GM21529 (cell line): Measurements from ENCODE around the gene MMS19.
"Not testable (repeated sequence)": the region's sequence is repeated elsewhere in the genome, so short reads cannot be mapped to it uniquely, and the experiment has no call there.

Source experiments
- ATAC-seq: cut with Tn5 transposase; IDR thresholded peaks from one replicate; pipeline ENCODE4 v1.9.1; 2021; ENCODE audit not compliant: unreplicated experiment

Gene MMS19

DNA sequence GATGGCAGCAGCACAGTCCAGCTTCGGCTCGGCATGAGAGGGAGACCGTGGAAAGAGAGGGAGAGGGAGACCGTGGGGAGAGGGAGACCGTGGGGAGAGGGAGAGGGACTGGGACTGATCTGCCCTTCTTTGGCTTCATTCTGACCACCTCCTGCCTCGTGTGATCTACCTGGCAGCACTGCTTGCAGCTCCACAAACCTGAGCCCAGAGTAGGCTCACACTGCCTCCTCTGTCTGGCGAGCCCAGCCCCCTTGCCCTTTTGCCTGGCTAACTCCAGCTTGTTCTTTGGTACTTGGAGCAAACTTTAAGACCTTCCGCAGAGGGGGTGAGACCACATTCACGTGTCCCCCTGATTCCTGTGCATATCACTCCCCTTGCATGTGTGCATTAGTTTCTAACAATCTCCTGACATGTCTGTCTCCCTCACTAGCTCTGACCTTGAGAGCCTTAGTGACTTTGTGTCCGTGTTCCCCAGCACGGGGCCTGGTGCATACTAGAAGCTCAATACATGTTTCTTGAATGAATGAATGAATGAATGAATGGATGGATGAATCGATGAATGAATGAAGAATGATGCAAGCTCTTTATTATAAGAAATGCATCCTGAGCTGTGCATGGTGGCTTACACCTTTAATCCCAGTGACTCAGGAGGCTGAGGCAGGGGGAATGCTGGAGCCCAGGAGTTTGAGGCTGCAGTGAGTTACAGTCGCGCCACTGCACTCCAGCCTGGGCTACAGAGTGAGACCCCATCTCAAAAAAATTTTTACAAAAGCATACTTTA, 31.7 kb upstream of the MMS19 start:
- no peak for ATAC-seq

DNA sequence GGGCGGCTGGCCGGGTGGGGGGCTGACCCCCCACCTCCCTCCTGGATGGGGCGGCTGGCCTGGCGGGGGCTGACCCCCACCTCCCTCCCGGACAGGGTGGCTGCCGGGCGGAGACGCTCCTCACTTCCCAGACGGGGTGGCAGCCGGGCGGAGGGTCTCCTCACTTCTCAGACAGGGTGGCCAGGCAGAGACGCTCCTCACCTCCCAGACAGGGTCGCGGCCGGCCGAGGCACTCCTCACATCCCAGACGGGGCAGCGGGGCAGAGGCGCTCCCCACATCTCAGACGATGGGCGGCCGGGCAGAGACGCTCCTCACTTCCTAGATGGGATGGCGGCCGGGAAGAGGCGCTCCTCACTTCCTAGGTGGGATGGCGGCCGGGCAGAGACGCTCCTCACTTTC, 30.7 kb upstream of the MMS19 start:
- not testable (repeated sequence) for ATAC-seq

DNA sequence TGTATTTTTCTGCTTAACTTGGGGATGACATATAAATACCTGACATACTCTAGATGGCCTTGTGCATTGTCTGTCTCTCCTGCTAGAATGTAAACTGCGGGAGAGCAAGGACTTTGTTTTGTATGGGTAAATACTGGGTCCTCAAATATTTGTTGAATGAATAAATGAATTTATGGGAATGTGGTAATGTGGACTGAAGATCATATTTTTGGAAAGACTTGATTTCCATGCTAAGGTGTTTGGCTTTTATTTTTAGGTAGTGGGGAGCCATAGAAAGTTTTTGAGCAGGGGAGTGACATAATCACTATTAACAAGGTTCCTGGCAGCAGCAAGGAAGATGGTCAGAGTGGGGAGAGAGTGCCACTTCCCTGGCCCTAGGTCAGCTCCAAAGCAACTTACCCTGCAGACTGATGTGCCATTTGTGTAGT, 27.5 kb upstream of the MMS19 start:
- ATAC-seq, result no peak

DNA sequence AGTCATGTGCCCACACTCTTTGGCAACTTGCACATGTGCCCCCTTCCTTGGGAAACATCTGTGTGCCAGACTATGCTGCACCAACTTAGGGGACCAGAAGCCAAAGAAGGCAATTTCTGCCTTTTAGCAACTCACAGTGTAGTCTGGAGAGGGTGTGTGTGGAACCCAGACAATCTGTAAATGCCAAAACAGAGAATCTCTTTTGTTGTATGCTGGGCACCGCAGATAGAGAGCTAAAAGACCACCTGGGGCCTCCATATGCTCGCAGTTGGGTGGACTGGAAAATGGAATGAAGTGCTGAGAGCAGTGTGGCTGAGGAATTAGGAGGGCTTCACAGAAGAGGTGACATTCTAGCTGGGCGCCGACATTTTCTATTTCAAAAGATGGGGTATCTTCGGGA, 26.9 kb upstream of the MMS19 start:
- no peak for ATAC-seq

DNA sequence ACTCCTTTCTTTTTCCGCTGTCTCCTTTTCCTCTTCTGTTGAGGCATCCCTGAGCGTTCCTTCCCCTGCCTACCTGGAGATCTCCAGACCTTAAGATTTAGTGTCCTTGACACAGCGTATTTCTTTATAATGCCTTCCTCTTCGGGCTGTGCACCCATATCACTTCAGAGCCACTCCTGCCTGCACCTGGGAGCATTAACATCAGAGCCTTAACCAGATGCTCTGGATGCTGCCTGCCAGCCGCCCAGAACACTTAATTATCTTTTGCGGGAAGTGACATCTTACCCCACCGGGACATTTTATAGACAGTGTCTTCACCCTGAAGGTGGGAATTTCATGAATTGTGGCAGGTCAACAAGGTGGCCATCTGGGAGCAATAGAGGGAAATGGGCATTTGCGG, 24.7 kb upstream of the MMS19 start:
- no peak for ATAC-seq

DNA sequence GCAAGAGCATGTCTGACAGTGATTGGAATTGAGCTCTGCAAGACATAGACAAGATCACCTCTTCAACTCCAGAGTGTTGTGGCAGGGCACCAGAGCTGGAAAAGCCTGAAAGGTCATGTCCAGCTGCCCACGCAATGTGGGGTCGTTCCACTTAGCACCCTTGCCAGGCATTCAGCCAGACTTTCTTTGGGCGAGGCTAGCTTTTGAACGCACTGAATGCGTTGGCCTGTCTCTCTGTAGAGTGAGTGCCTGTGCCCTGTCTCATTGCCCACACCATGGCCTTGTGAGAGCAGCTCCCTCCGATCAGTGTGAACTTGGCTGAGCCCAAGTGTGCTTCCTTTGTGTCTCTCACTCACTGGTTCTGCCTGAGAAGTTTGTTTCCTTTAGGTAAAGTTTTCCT, 23.8 kb upstream of the MMS19 start:
- no peak for ATAC-seq

DNA sequence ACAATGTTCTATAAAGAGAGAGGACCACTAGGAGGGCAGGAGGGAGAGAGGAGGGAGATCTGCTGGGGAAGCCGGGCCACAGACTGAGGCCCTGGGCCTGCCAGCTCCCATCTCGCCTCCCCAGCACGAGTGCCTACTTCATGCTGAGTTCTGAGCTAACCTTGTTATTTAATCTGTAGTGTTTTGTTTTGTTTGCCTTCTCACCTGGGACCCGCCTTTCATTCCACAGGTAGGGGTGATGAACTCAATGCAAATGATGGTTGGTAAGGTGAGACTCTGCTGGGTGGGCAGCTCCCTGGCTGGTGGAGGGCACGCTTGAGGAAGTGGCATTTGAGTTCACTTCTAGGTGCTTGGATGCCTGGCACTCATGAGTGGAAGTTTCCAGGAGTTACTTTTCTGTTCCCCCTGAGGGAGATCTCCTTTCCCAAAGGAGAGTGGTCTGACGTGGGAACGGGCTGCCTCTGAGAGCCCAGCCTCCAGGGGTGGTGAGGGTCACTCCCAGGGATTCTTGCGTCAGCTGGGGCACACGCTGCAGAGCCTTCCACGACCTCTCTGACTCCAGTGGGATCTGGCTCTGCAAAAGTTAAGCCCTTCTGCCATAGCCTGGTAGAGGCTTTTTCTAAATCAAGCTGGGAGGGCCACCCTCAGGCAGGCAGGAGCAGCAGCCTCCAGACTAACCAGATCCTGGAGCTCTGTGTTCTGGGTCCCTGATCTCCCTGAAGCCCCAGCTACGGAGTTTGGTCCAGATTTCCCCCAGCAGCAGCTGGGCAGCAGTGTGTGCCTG, 22.9 kb upstream of the MMS19 start:
- ATAC-seq, result no peak

DNA sequence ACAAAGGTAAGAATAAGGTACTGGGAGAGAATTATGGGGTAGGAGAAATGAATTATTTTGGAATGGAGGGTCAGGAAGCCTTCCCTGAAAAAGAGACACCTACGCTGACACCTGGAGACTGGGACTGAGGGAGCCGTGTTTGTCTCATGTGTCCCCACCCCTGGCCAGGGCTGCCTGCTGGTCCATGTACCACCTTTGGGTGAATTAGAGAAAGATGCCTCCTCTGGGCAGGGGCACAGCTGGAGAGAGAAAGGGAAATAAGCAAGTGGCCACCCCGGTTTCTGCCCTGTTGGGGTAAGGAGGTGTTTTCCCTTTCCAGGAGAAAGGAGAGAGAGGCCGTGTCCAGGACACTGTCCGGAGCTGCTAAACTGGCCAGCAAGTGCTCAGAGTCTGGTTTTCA, 22.3 kb upstream of the MMS19 start:
- ATAC-seq, result no peak

DNA sequence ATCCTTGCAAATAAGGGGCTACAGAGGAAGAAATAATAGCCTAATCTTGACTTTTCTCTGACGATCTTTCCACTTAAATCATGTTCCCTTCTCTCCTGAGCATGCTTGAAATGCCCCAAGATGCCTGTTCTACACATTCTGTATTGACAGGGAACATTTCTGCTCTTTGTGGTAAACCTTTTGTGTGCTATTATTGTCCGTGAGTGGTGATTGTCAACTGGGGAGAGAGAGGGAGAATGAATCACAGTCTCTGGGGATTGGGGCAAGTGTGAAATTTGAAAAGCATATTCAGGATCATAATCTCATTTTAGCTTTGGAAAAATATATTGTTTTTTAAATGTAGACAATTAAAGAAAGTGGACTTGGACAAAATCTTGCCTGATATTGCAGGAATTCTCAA, 21.1 kb upstream of the MMS19 start:
- no peak for ATAC-seq

DNA sequence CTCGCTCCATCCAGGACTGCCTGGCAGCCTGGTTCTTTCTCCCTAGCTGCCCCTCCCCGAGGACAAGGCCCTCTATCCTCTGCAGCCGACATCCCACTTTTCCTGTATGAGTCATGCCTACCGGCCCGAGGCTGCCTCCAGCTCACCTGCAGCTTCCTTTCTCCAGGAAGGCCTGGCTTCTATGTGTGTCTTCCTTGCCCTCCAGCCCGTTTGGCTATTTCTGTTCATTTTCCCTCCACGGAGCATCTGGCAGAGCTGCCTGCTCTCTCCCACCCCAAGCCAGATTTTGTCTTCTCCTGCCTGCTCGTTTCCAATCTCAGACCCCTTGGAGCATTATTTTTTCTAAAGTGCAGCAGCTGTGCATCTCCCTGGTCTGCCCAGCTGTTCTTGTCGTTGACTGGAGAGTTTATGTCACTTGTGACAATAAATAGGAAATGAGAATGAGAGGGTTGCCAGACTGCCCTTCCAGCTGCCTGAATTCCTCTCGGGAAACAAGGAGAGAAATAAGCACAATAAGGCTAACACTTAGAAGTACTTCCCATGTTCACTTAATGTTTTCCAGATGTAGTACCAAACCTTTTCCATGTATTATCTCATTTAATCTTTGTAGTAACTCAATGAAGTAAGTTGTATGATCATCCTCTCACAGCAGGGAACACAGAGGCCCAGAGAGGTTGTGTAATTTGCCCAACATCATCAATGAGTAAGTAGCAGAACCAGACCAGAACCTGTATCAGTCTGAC, 20.2 kb upstream of the MMS19 start:
- ATAC-seq, result no peak

DNA sequence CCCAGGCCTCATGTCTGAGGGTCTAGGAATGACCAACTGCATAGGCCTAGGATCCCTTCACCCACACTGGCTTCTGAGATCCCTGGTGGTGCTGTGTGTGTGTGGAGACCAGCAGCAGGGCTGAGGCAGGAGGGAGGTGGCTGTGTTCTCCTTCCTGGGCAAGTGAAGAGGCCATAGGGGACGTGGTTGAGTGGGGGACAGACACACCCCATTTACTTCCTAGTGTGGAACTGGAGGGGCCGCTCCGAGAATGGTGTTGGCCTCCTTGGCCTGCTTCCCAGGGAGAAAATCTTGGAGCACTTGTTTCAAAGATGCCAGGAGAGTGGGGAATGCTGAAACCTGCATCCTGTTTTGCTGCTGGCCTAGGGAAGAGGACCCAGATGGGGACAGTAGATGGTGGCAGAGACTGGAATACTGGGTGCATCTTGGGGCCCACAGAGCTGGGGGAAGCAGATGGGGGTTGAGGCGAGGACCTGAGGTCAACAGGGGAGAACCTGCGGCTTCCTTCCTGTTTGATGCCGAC, 19.6 kb upstream of the MMS19 start:
- ATAC-seq, result no peak

DNA sequence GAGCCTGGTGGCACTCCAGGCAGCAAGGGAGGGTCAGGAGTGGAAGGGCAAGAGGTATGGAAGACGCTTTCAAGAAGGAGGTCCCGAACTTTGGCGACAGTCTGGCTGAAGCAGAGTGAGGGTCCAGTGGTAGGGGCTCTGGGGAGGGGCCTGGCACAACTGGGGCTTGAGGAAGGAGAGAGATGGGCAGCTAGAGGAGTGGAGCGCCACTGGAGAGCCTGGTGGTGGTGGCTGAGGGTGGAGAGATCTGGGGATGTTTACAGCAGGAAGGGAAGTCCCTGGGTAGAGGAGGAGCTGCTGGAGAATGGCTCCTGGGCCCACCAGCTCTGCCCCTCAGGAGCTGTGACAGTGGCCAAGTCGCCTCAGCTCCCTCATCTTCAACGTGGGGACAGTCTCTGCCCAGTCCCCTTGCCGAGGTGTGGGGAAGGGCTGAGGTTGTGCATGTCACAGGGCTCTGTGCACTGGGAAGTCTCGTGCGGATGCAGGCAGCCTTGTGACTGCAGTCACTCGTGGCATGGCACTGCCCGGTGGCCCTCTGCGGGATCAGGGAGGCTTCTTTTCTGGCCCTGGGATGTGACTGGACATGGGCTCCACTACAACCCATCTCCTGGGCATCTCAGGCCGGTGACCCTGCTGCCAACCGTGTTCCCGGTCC, 19.0 kb upstream of the MMS19 start:
- ATAC-seq, result no peak

DNA sequence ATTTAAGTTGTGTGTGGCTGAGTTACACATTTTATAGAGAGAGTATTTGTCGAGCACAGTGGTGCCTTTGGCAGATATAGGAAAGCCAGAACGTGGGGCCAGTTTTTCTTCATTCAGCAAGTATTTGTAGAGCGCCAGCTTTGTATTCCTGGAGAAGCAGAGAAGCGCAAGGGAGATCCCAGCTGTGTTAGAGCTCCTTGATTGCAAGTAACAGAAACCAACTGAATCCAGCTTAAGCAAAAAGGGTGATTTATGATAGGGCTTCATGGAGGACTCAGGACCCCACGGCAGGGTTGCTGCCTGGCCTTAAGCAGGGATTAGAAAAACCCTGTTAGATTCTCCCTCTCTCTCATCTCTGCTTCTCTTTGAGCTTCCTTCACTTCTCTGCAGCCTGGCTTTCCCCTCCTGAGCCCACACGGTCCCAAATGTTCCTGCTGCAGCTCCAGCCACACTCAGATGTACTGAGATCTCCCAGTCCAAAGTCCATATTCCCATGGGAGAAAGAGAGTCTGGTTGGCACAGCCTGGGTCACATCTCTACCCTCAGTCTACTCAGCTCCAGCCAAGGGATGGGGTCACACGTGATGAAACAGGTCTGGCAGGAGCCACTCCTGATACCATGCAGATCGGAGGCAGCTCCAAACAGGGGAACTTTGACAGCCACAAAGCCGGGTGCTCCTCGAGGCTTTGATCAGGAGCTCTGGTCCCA, 17.2 kb upstream of the MMS19 start:
- ATAC-seq, result no peak

DNA sequence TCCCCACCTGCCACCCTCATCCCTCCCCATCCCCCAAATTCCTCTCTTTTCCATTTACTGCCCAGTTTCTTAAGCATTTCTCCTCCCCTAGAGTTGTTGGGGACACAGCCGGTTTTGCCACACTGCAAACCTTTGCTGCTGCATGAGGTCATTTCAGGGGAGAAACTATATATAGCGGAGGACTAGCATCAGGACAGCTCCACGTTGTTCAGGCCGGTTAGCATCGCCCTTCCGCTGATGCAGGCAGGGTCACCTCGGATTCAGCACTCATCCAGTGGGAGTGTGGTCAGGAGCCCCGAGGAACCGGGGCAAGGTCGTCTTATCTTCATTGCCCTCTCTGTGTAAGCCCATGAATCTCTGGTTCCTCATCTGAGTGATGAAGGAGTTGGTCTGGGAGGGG, 16.1 kb upstream of the MMS19 start:
- no peak for ATAC-seq

DNA sequence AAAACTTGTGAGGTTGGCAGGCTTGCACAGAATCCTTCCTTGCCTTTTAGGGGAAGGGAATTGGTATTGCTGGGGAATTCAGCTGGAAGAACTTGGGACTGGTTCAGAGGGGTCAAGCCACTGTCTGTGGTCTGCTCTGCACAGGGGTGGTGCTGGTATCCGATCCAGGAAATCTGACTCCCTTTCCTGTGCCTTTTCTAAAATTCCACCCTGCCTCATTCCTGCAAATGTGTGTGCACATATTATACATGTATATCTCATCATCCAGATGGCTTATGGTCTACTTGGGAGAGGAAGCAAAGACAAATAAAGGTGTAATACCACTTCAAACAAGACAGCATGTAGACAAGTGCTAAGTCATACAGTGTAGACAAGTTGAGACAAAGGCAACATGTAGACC, 14.8 kb upstream of the MMS19 start:
- ATAC-seq, result no peak

DNA sequence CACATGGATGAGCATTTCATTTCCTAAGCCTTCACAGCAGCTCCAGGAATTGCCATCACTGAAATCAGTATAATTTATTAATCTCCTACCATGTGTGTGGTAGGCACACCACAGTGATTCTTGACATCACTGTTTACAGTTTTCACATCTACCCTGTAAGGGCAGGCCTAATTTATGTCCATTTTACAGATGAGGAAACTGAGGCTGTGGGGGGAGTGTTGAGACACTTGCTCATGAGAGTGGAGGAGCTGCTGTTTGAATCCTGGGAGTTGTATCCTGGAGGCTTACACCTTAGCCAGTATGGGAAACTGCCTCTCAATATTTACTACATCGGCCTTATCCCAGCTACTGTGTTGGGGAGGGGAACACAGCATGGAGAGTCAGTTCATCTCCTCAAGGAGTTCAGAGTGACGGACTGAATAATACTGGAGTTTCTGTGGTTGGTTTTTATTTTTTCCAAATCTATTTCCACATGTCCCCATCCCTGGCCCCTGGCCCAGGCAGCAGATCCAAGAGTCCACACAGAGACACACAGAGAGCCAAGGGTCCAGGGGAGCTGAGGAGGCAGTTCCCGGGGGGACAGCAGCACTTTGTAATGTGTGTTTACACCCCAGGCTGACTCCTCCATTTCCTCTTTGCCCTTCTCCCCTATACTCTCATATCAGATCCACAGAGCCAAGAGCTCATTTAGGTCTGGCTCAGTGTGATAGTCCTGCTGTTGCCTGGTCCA, 13.7 kb upstream of the MMS19 start:
- ATAC-seq, result no peak

DNA sequence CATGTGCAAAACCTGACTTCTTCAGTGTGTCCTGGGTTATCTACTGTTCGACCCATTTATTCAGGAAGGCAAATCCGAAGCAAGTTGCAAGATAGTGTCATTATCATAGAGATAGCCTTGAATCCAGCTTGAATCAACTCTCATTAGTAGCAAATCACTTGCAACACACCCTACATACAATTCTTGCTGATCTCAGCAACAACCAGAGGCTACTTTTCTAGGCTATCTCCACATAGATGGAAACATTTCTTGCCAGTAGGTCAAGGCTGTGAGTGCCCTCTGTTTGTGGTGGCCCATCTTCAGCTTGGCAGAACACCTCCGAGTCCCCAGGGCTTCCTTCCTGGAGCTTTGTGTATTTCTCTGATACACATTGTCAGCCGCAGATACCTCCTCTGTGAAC, 12.5 kb upstream of the MMS19 start:
- ATAC-seq, result no peak

DNA sequence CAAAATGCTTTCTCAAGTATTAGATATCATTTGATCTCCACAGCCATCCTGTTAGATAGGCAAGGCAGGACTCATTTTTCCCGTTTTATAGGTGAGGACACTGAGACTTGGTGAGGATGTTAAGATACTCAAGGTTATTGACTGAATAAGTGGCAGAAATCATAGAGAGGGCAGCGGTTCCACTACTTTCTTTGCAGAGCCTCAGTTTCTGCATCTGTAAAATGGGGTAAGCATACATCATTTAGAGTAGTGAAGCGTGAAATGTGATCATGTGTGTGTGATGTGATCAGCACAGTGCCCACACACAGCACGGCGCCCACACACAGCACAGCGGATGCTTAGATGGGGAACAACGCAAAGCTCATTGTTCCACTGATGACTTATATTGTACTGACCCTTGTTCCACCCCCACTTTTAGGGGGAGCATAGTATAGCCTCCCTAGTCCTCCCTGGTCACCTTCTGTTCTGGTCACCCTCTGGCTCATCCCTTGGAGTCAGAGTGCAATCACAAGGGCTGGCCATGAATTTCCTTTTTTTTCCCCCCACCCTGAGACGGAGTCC, 11.0 kb upstream of the MMS19 start:
- ATAC-seq, result no peak

DNA sequence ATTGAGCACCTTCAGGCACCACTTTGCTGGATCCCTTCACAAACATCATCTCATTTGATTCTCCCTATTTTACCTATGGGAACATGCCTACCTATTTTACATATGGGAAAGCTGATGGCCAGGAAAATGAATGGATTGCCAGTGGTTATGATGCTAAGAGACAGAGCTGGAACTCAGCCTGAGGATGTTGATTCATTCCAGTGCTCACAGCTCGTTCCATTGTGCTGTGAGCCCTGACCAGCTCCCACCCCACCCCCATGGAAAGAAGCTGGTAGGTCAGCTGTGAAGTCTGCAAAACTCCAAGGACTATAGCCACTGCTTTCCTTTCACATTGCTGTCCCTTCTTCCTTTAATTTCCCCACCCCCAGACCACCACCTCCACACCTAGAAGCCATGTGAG, 10.1 kb upstream of the MMS19 start:
- no peak for ATAC-seq
